Non-pigmented ciliary epithelial cell (primary cell): ENCODE data around the gene C9orf40.

Source experiments
- DNase-seq: peaks from one replicate; pipeline ENCODE4 v3.0.0-alpha.2; 2010; ENCODE audit warnings: low read depth

The C9orf40 gene

DNA sequence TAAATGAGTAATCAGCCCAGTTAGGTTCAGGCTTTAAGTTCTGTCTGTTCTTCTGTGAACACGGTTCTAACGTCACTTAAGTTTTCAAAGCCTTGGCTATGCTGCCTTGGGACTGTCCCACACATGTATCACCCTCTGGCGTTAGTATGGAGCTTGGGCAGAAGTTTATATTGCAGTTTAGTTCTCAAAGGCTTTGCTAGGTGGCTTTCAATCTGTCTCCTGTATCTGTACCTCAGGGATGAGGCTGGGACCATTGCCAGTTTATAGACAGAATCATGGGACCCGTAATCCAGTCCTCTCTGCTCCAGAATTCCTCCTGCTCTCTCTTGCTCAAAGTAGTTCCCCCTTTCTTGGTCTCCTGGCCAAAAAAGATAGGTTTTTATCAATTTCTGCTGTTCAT, 12.1 kb downstream of the C9orf40 start:
- no peak for DNase-seq

GRCh38 chr9:74935008-74935407, 17.7 kb downstream of the C9orf40 start:
- no peak for DNase-seq

GRCh38 chr9:74921737-74922136, 31.0 kb downstream of the C9orf40 start:
- no peak for DNase-seq

GRCh38 chr9:74920944-74921626, 31.6 kb downstream of the C9orf40 start:
- DNase-seq = no peak

DNA sequence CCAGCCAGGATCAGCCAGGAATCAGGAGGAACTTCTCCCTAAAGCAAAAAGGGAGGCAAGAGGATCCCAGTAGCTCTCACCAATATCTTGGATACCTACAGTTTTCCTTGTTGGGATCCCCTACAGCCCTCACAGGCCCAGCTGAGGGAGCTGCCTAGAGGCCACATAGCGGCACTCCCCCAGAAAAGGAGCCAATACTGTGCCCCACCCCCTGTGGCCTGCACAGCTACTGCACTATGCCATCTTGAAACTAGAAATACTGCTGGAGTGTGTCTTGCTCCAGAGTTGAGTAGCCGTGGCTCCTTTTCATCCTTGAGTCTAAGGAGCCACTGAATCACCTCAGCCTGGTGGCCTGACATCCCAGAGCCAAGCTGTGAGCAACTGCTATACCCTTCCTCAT, 42.7 kb downstream of the C9orf40 start:
- DNase-seq = no peak

- DNase-seq = no peak
These were observed 44.0 kb downstream of the C9orf40 start for GRCh38 chr9:74908665-74909064.

GRCh38 chr9:74907085-74907484, 45.6 kb downstream of the C9orf40 start:
- DNase-seq = no peak

- no peak for DNase-seq
These were observed 51.7 kb downstream of the C9orf40 start for GRCh38 chr9:74901001-74901400.
